DMS53 treated with DMSO at 0.1 percent for 48 hours (cell line): ENCODE data around the gene PTPA.

Experiments used
- DNase-seq: peaks from one replicate; lab custom pipeline; 2025; ENCODE audit not compliant: unreplicated experiment; lab: John Stamatoyannopoulos, UW

Gene PTPA

GRCh38 chr9:129110740-129111527, at the start of gene PTPA, which contains the start of gene CRAT:
Gene PTPA, plus strand, starts transcription at chr9:129111415. Its CDS starts 186 bp downstream, at chr9:129111601.
Gene CRAT, minus strand, starts transcription at chr9:129110793. Its CDS starts 284 bp downstream, at chr9:129110509.
- peak; percentile 78 for DNase-seq

DNA sequence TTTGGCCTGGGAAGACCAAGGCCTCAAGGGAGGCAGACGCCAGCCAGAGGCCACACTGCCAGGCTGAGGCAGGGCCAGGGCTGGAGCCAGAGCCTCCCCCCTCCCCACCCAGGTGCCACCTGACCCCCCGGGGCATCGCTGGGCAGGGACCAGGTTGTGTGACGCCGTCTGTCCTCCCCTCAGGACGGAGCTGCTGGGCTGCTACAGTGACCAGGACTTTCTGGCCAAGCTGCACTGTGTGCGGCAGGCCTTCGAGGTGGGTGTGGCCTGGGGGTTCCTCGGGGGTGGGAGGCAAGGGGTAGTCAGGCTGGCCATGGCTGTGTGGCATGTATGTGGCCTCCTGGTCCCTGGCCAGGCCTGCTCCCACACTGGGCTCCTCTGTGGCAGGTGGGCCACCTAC, 48.2 kb upstream of the PTPA start:
- DNase-seq, result no peak

GRCh38 chr9:129064499-129064908, 46.7 kb upstream of the PTPA start:
- DNase-seq, result no peak

- DNase-seq, result no peak
Measured at GRCh38 chr9:129068110-129068509, 43.1 kb upstream of the PTPA start.

- DNase-seq, result no peak
Measured at GRCh38 chr9:129068990-129069861, 42.0 kb upstream of the PTPA start.

GRCh38 chr9:129069862-129070641, 41.2 kb upstream of the PTPA start:
- DNase-seq, result no peak

DNA sequence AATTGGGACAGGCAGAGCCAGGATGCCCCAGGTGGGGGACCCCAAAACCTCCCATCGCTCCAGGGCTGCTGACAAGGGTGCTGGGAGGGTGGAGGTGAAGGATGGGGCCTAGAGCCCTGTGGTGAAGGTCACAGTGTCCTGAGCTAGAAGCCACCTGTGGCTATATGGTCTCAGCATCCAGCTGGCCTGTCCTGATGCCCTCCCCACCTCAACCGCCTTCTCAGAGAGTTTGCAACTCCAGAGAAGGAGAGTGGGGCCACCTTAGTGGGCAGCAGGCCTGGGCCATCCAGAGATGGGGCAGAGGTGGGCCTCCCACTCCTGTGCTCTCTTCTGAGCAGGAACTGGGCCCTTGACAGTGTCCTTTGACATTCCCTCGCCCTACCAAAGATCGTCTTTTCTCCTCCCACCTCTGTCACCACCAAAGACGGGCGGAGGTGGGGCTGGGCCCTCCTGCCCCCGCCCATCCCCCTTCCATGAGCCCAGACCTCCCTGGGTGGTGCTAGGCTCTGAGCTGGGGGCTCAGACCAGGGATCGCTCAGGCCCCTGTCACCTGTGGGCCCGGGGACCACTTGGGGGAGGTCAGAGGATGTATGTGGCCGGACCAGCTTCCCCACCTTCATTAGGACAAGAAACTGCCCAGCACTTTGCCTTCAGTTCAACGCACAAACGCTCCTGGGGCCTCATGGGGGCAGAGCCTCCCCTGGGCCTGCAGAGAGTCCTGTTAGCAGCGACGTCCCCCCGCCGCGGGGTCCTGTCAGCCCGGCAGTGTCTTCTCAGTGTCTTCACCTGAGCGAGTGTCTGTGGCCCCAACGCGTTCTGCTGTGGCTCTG, 40.3 kb upstream of the PTPA start:
- DNase-seq, result no peak

- no peak for DNase-seq
Measured at GRCh38 chr9:129071526-129072126, 39.6 kb upstream of the PTPA start.

DNA sequence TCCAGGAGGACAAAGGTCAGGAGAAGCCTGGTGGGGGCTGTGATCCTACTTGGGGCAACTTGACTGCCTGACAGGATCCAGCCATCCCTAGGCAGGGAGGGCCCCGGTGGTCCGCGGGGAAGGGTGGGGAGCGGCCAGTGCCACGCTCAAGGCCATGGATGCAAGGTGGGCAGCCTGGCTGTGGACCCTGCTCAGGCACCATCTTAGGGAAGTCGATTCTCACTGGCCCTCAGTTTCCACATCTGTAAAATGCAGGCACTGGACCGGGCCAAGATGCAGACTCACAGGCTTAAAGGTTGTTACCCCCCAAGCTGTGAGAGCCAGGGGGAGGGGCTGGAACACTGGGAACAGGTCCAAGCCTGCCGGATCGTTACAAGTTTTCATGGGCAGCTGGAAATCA, 39.0 kb upstream of the PTPA start:
- no peak for DNase-seq

GRCh38 chr9:129073404-129073803, 37.8 kb upstream of the PTPA start:
- no peak for DNase-seq

DNA sequence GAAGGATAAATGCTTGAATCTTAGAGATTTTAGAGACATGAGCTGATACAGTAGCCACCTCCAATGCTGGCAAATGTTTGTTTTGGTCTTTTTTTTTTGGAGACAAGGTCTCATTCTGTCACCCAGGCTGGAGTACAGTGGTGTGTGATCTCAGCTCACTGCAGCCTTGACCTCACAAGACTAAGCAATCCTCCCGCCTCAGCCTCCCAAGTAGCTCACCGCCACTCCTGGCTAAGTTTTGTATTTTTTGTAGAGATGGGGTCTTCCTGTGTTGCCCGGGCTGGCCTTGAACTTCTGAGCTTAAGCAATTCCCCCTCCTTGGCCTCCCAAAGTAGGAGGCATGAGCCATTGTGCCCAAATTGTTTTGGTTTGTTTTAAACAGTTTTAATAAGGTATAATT, 37.1 kb upstream of the PTPA start:
- no peak for DNase-seq

DNA sequence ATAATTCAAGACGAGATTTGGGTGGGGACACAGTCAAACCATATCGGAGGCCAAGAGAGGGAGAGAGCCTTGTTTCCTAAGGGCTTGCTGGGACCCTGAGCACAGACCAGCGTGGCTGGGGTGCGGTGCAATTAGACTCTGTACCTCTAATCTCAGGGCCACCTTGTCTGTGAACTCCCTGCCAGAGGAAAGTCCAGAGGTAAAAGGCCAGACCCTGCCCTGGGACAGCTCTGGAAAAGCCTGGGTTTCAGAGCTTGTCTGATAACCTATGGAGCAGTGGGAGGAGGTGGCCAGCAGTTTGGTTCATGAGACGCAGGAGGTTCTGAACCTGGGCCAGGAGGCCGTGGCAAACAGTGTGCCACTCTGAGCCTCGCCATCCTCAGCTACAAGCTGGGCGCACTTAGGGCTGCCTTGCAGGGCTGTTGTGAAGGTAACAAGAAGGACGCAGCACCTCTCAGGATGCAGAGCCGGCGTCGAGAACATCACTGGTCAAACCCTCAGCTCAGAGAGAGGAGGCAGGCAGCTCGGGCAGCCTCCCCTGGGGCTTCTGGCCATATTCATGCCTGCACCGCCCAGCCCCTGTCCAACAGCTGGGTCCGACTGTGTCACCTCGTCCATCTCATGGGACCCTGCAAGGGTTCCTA, 35.1 kb upstream of the PTPA start:
- DNase-seq, result no peak

- no peak for DNase-seq
Measured at GRCh38 chr9:129076640-129077037, 34.6 kb upstream of the PTPA start.

GRCh38 chr9:129077236-129077635, 34.0 kb upstream of the PTPA start:
- DNase-seq, result no peak

DNA sequence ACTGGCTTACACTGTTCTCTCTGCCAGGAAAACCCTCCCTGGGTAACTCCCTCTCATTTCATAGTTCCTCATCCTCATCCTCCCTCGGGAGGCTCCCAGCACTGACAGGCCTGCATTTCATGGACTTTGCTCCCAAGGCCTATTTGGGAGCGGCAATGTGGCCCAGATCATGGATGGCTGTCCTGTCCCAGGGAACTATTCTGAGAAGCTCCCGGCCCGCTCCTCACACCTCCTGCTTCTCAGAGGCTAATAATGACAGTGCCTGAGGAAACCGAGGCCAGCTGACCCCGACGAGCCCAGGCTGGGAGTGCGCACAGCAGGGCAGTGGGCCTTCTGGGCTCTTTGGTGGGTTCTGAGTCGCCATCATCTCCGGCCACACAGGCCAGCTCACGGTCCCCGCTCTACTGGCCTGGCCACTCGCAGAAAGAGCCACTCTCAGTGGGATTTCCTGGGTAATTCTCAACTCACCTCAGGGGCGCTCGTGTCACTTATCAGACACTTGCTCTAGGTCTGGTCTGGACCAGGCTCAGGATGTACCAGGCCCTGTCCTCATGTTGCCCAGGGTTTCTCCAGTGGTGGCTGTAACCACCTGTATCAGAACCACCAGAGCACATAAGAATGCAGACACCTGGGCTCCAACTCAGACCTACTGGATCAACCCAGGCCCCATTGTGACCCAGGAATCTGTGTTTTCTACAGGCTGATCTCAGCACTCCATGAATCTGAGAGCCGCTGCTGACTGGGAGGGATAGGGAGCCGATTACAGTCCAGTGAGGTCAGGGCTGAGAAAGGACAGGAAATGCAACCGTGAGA, 32.3 kb upstream of the PTPA start:
- DNase-seq, result no peak

DNA sequence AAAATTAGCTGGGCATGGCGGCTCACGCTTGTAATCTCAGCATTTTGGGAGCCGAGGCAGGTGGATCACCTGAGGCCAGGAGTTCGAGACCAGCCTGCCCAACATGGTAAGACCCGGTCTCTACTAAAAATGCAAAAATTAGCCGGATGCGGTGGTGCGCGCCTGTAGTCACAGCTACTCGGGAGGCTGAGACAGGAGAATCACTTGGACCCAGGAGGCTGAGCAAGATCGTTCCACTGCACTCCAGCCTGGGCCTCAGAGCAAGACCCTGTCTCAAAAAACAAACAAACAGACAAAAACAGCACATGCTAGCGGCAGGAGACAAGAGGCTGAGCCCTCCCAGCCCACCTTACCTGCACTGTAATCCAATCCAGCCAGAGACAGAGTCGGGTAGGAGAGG, 31.4 kb upstream of the PTPA start:
- no peak for DNase-seq

DNA sequence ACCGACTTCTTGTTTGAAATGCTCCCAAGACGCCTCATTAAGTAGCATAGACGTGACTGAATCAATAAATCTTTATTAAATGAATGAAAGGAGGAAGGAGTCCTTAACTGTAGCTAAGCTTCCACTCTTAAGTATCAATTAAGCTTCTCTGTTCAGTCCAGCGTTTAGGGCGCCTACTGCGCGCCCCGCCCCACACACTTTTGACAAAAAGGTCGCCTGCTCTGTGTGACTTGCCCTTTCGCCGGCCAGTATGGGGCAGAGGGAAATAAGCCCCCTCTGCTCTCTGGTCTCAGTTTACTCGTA, 31.0 kb upstream of the PTPA start:
- DNase-seq, result peak; percentile 13

- peak; percentile 98 for DNase-seq
Measured at GRCh38 chr9:129080601-129081387, 30.4 kb upstream of the PTPA start, which contains the start of gene DOLPP1. Gene DOLPP1, plus strand, starts transcription at chr9:129081111. Its CDS starts 21 bp downstream, at chr9:129081132.
